ENCODE measurements around the gene JMJD6.

The JMJD6 gene

DNA sequence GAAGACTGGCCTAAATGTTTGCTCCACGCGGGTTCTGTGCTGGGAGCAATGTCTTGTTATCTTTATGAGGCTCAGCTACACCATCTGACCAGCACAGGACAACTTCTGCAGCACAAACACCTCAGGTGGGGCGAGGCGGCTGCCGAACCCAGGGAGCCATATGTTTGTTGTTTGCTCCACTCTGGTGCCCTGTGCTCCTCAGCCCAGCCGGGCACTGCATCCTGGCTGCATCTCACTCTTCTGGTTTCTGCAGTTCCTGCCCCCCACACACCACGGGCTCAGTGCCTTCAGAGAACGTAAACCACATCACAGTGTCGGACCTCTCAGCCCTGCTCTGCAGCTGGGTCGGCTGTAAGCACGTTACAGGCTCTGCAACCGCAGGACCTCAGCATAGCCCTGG is 48.1 kb downstream of the JMJD6 start:
- Histone ChIP-seq H3K27me3 (ENCODE audit: insufficient read depth, poor library complexity, severe bottlenecking) (no peaks in the 10 kb centered on the region), H3K4me1 (ENCODE audit: insufficient read depth, poor library complexity, severe bottlenecking) (no peaks in the 10 kb centered on the region), H3K4me3 (ENCODE audit: severe bottlenecking) (no peak overlapping the region), H3K9me3 (ENCODE audit: severe bottlenecking) (no peaks in the 10 kb centered on the region), H3K27ac (ENCODE audit: poor library complexity, severe bottlenecking) (no peak overlapping the region), H3K36me3 (ENCODE audit: low read depth) (peaks cover 6% of the 10 kb centered on the region)
- ATAC-seq (ENCODE audit: low read depth) (peak; percentile 15; the same call in 1 of the 3 replicates), DNase-seq (ENCODE audit: low spot score) (no peak)
- TF ChIP-seq, protein P1, sequence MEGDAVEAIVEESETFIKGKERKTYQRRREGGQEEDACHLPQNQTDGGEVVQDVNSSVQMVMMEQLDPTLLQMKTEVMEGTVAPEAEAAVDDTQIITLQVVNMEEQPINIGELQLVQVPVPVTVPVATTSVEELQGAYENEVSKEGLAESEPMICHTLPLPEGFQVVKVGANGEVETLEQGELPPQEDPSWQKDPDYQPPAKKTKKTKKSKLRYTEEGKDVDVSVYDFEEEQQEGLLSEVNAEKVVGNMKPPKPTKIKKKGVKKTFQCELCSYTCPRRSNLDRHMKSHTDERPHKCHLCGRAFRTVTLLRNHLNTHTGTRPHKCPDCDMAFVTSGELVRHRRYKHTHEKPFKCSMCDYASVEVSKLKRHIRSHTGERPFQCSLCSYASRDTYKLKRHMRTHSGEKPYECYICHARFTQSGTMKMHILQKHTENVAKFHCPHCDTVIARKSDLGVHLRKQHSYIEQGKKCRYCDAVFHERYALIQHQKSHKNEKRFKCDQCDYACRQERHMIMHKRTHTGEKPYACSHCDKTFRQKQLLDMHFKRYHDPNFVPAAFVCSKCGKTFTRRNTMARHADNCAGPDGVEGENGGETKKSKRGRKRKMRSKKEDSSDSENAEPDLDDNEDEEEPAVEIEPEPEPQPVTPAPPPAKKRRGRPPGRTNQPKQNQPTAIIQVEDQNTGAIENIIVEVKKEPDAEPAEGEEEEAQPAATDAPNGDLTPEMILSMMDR (IDR thresholded peaks at IDR 0.05; ENCODE audit: poor library complexity, severe bottlenecking): no peak

DNA sequence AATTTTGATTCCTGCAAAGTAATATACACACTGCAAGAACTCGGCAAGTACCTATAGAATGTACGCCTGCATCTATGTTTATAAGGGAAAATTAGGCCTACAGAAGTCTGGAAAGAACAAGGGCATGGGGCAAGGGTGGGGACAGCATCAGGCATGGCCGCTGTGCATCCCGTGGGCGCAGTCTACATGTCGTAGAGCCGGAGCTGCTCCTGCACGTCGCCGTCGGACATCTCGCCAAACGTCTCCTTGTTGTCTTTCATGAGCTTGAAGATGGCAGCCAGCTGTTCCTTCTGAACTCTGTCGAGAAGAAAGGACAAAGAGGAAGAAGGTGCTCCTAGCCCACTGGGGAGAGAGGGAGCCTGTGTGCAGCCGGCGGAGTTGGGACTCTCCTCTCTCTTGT is 49.0 kb downstream of the JMJD6 start:
- no peak for ATAC-seq (ENCODE audit: low read depth)
- DNase-seq (ENCODE audit: low spot score): no peak
- H3K9me3 ChIP-seq (ENCODE audit: severe bottlenecking): no peaks in the 10 kb centered on the region
- TF ChIP-seq, protein P1 (IDR thresholded peaks at IDR 0.05; ENCODE audit: poor library complexity, severe bottlenecking): no peak
- no peaks in the 10 kb centered on the region for H3K27me3 ChIP-seq (ENCODE audit: insufficient read depth, poor library complexity, severe bottlenecking)
- H3K27ac ChIP-seq (ENCODE audit: poor library complexity, severe bottlenecking): no peak overlapping the region
- peaks cover under 1% of the 10 kb centered on the region; the same call in 1 of the 2 replicates for H3K36me3 ChIP-seq (ENCODE audit: low read depth)
- H3K4me1 ChIP-seq (ENCODE audit: insufficient read depth, poor library complexity, severe bottlenecking): peaks cover 2% of the 10 kb centered on the region
- H3K4me3 ChIP-seq (ENCODE audit: severe bottlenecking): no peak overlapping the region

DNA sequence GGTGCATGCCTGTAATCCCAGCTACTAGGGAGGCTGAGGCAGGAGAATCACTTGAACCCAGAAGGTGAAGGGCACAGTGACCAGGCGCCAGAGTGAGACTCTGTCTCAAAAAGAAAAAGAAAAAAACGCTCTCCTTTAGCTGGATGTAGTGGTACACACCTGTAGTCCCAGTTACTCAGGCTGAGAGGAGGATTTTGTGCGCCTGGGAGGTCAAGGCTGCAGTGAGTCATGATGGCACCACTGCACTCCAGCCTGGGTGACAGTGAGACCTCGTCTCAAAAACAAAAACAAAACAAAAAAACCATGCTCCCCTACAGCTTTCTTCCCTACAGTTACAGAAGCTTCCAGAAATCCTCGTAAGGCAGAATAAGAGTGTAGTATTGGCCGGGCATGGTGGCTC is 49.8 kb downstream of the JMJD6 start:
- H3K4me3 ChIP-seq (ENCODE audit: severe bottlenecking): no peak overlapping the region
- no peaks in the 10 kb centered on the region for H3K36me3 ChIP-seq (ENCODE audit: low read depth)
- no peak overlapping the region for H3K27ac ChIP-seq (ENCODE audit: poor library complexity, severe bottlenecking)
- no peaks in the 10 kb centered on the region for H3K9me3 ChIP-seq (ENCODE audit: severe bottlenecking)
- ATAC-seq (ENCODE audit: low read depth) (no peak), DNase-seq (ENCODE audit: low spot score) (no peak)
- H3K27me3 ChIP-seq (ENCODE audit: insufficient read depth, poor library complexity, severe bottlenecking): no peaks in the 10 kb centered on the region
- TF ChIP-seq, protein P1 (IDR thresholded peaks at IDR 0.05; ENCODE audit: poor library complexity, severe bottlenecking): no peak
- peaks cover 4% of the 10 kb centered on the region for H3K4me1 ChIP-seq (ENCODE audit: insufficient read depth, poor library complexity, severe bottlenecking)

DNA sequence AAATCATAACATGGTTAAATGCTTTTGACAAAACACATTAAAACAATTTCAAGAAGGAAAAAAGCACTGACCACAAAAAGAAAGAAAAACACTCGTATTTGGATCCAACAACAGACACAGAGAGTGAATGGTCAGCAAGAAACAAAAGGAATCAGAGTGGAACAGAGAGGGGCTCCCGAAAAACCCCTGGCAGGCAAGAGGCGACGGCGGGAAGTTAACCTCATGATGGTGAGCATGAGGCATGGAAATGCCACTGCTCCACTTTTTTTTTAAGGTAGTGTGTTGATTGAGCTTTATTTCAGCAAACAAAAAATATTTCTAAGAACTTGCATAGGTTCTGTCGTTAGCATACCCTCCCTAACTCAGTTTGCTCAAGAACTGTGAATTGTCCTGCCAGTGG is 50.8 kb downstream of the JMJD6 start:
- no peaks in the 10 kb centered on the region for H3K9me3 ChIP-seq (ENCODE audit: severe bottlenecking)
- TF ChIP-seq, protein P1 (IDR thresholded peaks at IDR 0.05; ENCODE audit: poor library complexity, severe bottlenecking): no peak
- H3K4me1 ChIP-seq (ENCODE audit: insufficient read depth, poor library complexity, severe bottlenecking): peaks cover 9% of the 10 kb centered on the region
- no peak overlapping the region for H3K27ac ChIP-seq (ENCODE audit: poor library complexity, severe bottlenecking)
- H3K4me3 ChIP-seq (ENCODE audit: severe bottlenecking): no peak overlapping the region
- no peaks in the 10 kb centered on the region for H3K27me3 ChIP-seq (ENCODE audit: insufficient read depth, poor library complexity, severe bottlenecking)
- no peaks in the 10 kb centered on the region for H3K36me3 ChIP-seq (ENCODE audit: low read depth)
- DNase-seq (ENCODE audit: low spot score): no peak
- no peak for ATAC-seq (ENCODE audit: low read depth)

DNA sequence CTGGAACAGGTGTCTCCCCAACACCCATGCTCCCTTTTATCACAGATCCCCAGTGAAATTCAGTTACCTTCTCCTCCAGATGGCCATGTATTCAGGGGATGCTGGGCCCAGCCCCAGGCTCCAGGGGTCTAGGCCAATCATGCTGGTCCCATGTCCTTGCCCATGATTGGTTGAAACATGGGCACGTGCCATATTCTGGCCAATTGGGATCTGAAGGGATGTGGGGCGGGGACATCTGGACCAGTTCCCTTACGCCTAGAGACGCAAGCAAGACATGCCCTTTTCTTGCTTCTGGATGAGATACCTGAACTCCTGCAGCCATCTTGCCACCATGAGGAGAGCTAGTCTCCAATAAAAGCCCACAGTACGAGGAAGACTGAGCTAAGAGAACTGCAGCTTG is 51.8 kb downstream of the JMJD6 start:
- Histone ChIP-seq H3K9me3 (ENCODE audit: severe bottlenecking) (no peaks in the 10 kb centered on the region), H3K4me1 (ENCODE audit: insufficient read depth, poor library complexity, severe bottlenecking) (peaks cover 9% of the 10 kb centered on the region), H3K4me3 (ENCODE audit: severe bottlenecking) (no peak overlapping the region), H3K27ac (ENCODE audit: poor library complexity, severe bottlenecking) (no peak overlapping the region), H3K36me3 (ENCODE audit: low read depth) (no peaks in the 10 kb centered on the region), H3K27me3 (ENCODE audit: insufficient read depth, poor library complexity, severe bottlenecking) (no peaks in the 10 kb centered on the region)
- ATAC-seq (ENCODE audit: low read depth) (no peak), DNase-seq (ENCODE audit: low spot score) (no peak)
- TF ChIP-seq, protein P1 (IDR thresholded peaks at IDR 0.05; ENCODE audit: poor library complexity, severe bottlenecking): no peak

Data from RWPE2 (cell line).